Mammary epithelial cell (primary cell): ENCODE results near the gene UTY.

Experiments
- EZH2 ChIP-seq: IDR thresholded peaks from 2 replicates; pipeline ENCODE4 v1.6.1; 2012; ENCODE audit warnings: low read length, inconsistent platforms, borderline replicate concordance
- TF ChIP-seq, protein P1 (sequence below), 2 donors: IDR thresholded peaks in 1 of 2; conservative IDR thresholded peaks in 1 of 2; 2 replicates each; pipeline ENCODE4 v1.5.1; 2011 to 2012; ENCODE audit warnings: inconsistent platforms in 2 of 2, low read length in 2 of 2, mild to moderate bottlenecking in 2 of 2, control low read depth in 1 of 2, low read depth in 1 of 2; ENCODE audit not compliant: insufficient read depth in 1 of 2; ENCODE audit errors: extremely low read depth in 1 of 2

DNA sequence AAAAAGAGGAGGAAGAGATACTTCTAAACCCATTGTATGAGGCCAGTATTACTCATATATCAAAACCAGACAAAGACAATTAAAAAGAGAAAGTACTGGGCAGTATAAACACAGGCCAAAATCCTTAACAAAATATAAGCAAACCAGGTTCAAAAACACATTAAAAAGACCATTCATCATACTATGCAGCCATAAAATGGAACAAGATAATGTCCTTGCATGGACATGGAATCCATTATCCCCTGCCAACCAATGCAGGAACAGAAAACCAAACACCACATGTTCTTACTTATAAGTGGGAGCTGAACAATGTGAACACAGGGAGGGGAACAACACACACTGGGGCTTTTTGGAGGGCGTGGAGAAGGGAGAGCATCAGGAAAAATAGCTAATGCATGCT is 188.6 kb downstream of the UTY start:
- TF ChIP-seq, protein P1, sequence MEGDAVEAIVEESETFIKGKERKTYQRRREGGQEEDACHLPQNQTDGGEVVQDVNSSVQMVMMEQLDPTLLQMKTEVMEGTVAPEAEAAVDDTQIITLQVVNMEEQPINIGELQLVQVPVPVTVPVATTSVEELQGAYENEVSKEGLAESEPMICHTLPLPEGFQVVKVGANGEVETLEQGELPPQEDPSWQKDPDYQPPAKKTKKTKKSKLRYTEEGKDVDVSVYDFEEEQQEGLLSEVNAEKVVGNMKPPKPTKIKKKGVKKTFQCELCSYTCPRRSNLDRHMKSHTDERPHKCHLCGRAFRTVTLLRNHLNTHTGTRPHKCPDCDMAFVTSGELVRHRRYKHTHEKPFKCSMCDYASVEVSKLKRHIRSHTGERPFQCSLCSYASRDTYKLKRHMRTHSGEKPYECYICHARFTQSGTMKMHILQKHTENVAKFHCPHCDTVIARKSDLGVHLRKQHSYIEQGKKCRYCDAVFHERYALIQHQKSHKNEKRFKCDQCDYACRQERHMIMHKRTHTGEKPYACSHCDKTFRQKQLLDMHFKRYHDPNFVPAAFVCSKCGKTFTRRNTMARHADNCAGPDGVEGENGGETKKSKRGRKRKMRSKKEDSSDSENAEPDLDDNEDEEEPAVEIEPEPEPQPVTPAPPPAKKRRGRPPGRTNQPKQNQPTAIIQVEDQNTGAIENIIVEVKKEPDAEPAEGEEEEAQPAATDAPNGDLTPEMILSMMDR (conservative IDR thresholded peaks at IDR 0.05 in 1 of 2, IDR thresholded peaks at IDR 0.05 in 1 of 2; ENCODE audit: extremely low read depth in 1 of 2, insufficient read depth in 1 of 2, low read depth in 1 of 2, low read length in 2 of 2): no peak
- TF ChIP-seq EZH2: no peak
